NAMALWA (cell line): ENCODE results near the gene TTLL11.
"Not testable (repeated sequence)": the region's sequence is repeated elsewhere in the genome, so short reads cannot be mapped to it uniquely, and the experiment has no call there.

Experiments used
- DNase-seq: peaks from one replicate; pipeline ENCODE4 v3.0.0-alpha.2; 2015; ENCODE audit warnings: low spot score

The TTLL11 gene

DNA sequence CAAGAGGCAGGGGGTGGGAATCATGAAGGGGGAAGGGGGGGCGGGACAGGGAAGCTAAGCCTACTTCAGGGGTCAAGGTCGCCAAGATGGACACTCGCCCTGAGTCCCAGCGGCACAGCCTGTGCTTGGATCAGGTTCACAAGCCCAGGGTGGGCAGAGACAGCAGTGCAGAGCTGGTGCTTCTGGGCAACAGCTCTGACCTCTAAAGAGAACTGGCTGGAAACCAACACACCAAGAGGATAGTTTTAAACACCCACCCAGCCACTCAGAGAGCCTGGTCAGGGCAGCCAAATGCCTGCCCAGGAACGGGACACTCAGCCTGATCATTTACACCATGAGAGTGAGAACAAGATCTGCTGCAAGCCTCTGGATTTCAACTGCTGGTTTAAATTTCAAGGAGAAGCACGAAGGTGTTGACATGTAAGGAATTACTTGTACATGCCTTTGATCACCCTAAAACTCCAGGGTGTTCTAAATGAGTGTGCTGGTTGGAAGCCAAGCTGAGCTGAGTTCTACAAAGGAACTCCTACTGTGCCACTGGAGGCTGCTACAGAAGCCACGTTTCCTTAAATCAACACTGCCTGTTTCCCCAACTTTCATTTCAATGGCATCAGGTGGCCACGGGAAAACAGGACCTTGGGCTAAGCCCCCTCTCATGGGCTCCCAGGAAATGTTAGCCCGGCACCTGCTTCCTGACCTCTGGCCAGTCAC, 91.5 kb downstream of the TTLL11 start:
- no peak for DNase-seq

DNA sequence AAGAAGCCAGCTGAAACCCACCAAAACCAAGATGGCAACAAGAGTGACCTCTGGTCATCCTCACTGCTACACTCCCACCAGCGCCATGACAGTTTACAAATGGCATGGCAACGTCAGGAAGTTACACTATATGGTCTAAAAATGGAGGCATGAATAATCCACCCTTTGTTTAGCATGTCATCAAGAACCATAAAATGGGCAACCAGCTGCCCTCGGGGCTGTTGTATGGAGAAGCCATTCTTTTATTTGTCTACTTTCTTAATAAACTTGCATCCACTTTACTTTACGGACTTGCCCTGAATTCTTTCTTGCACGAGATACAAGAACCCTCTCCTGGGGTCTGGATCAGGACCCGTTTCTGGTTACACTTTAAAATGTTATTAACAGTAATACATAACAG, 92.6 kb downstream of the TTLL11 start:
- DNase-seq = not testable (repeated sequence)

DNA sequence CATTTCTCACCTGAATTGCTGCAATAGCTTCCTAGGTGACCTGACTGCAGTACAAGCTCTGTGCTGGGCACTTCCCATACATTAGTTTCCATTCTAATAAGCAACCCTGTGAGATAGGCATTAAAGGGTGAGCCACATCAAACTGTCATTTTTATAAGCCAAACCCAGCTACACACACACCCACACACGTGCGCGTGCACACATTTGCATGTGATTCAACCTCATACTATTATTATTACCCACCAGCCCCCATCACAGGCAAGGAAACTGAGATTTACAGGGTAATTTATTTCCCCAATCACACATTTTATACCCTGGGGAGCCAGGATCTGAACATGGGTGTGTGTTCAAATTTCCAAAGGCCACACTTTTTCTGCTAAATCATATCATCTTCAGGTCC, 93.6 kb downstream of the TTLL11 start:
- DNase-seq = no peak

DNA sequence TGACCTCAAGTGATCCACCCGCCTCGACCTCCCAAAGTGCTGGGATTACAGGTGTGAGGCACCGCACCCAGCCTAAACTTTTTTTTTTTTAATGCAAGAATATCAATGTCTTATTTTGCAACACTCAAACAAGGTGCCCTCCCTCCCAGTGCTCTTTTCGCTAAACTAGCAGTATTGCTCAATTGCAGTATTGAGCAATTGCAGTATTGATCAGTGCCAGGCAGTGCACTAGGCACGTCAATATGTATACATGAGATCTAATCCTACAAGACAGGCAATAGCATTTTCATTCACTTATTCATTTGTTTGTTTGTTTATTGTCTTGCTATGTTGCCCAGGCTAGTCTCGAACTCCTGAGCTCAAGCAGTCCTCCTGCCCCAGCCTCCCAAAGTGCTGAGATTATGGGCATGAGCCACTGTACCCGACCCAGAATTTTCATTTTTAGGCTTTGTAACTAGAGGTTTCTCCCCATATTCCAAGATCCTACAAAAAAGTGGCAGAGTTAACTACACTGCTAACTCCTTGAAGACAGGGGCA, 94.5 kb downstream of the TTLL11 start:
- no peak for DNase-seq

DNA sequence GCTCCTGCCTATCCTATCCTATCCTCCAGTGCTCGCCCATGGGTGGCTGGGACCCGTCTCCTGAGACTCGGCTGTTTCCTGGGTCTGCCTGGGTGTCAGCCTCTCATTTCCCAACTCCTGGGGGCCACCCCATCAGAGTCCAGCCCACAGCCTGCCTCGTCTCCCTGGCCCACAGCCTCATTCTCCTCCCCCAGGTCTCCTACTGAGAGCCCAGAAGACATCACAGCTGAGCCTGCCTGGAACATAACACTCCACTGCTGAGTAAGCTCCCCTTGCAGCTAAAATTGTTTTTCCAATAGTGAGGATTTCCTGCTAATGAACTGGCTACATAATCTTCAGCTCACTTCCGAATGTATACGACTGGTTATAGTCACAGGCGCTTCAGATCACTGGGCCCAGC, 95.3 kb downstream of the TTLL11 start:
- no peak for DNase-seq

DNA sequence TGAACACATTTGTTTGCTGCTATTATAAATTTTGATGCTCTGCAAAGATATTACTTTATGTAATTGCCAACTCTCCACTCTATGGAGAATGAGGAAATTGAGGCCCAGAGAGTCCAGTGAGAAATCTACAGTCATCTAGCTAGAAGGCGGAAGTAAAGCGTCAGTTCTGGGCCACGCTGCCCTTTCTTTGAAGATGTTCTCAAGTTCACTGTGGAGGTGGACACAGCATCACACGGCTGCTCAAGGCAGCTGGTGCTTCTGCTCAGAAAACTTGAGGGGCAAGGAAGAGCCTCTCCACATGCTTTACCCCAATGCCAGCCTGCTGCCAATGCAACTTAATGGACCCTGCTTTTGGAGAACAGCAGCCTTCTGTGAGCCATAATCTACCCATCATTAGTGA, 96.3 kb downstream of the TTLL11 start:
- DNase-seq = no peak

DNA sequence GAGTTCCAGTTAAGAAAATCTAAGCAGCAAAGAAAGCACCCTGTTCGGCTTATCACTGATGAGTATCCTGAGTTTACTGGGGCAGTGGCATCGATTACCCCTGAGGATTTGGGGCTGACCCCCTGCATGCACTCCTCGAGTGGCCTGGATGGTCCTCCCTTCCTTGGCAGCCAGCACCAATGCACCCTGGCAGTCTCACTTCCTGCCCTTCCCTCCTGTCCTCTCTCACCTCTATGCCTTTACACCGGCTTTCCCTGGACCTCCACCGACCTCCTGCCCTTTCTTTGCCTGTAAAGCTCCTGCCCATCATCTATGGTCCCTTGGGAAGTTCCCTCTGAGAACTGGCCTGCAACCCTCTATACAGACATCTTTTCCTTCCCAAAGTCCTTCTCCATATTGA, 97.1 kb downstream of the TTLL11 start:
- no peak for DNase-seq

DNA sequence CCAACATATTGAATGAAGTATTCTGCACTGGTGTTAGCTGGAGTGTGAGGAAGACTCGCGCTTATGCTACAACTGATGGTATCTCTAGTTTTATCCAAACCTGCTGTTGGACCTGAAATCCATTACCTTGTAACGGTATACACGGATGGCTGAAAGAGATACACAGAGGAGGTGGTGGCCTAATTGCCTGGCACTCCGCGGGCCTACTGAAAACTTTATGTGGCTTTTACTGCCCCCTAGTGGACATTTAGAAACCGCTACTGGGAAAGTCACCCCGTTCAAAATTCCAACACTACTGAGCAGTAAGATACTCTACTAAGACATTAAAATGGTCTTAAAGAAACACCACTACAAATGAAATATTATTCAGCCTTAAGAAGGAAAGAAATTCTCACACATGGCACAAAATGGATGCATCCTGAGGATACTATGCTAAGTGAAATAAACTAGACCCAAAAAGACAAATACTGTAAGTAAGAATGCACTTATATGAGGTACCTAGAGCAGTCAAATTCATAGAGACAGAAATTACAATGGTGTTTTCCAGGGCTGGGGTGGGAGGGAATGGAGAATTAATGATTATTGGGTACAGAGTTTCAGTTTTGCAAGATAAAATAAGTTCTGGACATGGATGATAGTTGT, 100.4 kb downstream of the TTLL11 start:
- peak; percentile 90 for DNase-seq

DNA sequence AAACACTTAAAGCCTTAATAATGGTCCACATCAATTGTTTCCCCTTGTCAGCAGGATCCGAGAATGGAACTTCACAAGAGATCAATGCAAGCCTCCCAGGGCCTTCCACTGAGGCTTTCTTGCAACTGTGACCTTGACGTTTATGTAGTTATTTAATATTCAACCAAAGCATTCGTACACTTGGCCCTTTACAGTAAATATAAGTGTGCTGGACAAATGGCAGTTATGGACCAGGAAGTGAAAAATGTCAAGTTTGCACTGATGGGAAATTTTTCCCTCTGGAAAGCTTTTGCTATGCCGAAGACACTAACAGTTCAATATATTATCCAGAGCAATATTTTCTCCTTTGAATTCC, 101.8 kb downstream of the TTLL11 start:
- DNase-seq = no peak

DNA sequence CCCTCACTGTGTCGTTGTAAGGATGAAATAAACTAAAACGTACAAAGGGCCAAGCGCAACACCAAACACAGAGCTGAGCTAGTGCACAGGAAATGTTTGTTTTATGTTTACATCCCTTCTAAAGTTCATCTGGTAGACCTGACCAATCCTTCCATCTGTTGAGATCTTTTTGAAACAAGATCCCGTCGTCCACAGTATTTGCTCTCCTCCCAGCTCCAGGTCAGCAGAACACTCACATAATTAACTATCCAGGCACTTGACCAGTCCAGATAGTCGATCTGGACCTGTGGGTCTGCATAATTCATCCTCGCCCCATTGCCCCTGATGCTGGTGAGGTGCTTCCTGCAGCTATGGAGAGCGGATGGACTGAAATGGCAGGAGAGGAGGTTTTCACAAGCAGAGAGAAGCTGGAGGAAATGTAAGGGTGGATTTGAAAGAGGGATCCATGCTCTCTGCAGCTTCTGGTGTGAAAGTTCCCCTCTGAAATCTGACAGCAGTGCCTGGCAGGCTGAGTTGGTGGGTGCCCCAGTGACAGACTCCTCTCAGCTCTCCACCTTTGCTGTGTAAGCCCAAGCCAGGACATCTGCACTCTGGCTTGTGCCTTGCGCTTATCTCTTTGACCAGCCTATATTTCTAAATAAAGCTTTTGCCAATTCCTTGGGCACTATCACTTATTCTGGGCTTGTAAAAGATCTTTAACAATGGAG, 102.4 kb downstream of the TTLL11 start:
- no peak for DNase-seq

DNA sequence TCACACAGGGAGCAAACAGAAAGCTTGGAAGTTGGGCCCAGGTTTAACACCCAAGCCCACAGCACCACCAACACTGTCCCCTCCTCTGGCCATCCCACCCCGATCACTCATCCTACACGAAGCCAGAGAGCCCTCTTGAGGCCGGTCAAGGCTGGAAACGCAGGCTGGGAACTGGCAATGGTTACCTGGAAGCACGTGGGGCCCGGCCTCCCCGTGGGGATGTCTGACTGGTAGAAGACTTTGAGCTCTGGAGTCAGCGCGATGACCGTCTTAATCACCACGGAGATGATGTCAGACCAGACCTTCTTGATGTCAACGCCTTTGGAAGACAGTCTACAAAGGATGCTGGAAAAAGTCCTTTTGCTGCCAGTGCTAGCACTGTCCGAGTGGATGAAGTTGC, 104.1 kb downstream of the TTLL11 start:
- no peak for DNase-seq

DNA sequence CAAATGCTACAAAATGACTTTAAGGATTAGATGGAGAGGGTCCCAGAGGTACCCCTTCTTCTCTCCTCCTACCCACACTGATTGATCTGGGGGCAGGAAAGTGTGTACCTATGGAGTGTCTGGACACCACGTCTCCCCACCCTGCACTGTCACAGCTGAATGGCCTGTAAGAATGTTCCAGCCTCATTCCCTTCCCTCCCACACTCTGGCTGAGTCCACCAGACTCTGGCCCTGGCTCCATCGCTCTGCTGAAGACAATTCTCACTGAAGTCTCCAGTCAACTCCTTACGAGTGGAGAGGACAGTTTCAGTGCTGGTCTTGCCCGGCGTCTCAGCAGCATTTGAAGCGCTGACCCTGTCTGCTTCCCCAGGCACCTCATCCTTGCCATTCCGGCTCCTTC, 105.8 kb downstream of the TTLL11 start:
- DNase-seq = no peak

DNA sequence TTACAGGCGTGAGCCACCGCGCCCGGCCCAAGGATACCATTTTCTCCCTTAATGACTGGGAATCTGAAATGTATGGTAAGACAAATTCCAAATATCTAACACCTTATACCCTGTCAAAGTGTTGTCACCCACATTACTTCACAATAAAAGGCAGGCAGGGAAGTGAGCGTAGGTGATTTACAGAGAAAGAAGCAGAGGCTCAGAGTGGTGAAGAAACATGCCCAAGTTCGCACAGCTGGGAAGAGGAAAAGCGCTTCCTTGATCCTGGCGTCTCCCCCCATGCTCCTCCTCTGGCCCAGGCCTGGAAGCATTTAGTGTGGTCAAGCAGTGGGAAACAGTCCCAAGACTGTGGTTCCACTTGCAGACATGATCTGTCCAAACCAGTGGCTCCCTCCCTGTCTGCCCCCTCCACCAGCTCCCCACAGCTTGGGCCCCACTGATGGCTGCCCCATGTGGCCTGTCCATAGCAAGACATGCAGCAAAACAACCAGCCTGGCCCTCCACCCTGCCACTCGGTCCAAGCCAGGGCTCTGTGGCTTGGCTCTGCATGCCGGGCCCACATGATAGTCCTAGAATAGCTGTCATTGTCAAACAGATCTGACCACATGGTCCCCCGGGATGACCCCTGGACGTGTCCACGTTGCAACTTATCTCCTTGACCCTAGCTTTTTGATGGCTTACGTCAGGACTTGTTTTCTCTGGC, 107.2 kb downstream of the TTLL11 start:
- DNase-seq = no peak

DNA sequence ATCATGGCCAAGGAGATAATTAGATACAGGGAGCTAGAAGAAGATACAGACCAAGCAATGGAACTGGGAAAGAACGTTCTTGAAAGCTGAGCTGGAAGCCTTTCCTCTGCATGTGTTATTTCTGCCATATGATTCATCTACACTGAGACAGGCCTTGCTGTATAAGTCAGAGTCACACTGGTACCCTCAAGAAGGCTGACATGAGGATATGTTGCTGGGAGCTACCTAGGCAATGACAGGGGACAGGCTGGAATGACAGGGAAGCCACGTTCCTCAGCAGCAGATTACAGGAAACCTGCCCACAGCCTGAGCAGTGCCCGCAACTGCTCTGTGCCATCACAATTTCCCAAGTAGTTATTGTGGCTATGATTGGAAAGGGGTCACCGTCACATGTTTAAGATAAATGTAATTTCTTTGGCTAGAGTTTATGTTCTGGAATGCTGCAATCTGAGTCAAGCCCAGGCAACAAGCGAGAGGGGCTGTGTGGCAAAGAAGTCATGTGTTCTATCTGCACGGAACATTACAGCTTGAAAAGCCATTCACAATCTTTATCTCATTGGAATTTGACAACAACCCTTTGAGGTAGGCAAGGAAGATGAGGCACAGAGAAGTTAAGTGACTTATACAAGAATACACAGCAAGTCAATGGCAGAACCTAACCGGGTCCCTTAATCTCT, 108.2 kb downstream of the TTLL11 start:
- DNase-seq = no peak

DNA sequence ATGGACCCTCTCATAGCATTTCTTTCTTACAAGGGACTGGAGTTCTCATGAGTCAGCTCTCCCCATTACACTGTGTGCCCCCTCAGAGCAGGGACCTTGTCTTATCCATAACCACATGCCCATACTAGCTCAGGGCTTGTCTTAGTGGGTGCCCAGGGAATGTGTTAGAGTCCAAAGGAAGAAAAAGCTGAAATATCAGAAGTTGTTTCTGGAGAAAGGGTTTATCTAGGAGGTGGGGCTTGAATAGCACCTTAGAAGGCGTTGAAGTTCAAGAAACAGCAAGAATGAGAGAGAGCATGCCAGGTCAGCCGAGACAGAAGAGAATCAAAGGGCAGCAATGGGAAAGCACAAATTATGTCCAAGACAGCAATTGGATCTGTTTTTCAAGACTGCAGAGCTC, 109.4 kb downstream of the TTLL11 start:
- DNase-seq = no peak

DNA sequence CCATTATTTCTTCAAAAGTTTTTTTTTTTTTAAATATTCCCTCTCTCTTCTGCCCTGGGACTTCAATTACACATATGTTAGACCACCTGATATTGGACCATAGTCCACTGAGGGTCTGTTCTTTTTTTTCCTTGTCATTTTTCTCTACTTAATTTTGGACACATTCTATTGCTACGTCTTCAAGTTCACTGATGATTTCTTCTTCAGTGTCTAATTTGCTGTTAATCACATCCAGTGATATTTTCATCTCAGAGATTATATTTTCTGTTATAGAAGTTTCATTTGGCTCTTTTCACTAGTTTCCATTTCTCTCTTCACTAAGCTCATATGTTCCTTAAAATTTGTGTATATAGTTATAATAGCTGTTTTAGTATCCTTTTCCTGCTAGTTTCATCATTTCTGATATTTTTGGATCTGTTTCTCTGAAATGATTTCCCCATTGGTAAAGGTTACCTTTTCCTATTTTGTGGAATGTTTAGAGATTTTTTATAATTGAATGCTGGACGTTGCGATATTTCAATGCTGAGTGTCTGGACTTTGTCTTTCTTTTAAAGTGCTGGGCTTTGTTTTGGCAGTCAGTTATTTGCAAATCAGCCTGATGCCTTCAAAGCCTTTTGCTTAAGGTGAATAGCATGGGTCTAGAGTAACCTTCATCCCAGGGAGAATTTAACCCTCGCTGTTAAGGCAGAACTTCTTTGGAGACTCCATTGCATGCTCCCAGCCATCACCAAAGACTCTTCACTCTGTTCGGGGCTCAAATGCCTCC, 111.8 kb downstream of the TTLL11 start:
- no peak for DNase-seq

DNA sequence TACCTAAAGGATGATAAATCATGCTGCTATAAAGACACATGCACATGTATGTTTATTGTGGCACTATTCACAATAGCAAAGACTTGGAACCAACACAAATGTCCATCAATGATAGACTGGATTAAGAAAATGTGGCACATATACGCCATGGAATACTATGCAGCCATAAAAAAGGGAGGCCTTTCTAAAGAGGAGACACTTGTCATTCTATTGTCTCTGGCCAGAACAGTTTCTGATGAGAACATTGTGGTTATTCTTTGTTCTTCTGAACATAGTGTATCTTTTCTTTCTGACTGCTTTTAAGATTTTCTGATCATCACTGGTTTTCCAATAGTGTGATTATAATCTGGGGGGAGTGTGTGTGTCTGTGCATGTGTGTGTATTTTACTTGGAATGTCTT, 112.4 kb downstream of the TTLL11 start:
- DNase-seq = not testable (repeated sequence)

DNA sequence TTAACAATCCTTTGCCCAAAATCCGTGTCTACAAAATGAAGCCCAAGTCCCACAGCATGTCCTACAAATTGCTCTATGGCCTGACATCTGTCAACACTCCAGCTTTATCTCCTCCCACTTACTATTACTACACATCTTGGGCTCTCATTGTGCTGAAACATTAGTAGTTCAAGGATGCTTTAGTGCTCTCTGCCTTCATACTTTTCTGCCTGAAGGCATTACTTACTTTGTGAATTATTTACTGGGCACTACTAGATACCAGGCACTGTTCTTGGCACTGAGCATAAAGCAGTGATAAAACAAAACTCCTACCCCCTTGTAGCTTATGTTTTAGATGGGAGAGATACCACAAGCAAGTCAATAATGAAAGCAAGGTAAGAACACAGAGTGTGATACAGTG, 113.4 kb downstream of the TTLL11 start:
- DNase-seq = no peak

DNA sequence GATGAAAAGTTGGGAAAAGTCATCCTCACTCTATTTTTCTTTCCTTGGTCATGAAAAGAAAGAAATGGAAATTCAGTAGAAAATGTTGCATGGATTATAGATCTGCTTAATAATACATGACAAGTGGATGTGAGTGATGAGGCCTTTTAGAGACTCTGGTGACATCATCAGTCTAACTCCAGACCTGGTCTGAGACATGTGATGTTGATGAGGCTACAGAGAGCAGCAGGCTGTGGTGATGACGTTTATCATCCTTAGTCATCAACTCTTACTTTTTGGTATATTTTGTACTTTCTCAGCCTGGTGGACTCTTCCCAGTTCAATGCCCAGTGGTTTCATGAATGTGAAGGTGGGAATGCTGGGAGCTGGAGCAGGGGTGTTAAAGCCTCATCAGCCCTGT, 116.4 kb downstream of the TTLL11 start:
- DNase-seq = no peak

DNA sequence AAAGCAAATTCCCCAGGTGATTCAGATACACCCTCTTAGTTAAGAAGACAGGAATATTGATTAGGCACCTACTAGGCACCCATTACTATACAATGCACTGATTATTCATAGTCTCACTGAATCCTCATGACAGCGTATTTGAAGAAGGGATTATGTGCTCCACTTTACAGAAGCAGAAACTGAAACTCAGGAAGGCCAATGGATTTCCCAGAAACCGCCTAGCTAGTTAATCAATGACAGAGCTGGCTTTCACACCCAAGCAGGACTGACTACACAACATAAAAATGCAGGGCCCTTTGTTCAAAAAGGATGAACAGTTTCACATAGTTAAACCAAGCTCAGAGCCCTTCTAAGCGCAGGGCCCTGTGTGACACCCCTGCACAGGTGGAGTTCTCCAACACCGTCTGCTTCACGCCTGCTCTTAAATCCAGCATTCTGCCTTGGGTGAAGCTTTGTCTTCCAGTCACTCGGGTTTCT, 117.3 kb downstream of the TTLL11 start:
- DNase-seq = no peak

DNA sequence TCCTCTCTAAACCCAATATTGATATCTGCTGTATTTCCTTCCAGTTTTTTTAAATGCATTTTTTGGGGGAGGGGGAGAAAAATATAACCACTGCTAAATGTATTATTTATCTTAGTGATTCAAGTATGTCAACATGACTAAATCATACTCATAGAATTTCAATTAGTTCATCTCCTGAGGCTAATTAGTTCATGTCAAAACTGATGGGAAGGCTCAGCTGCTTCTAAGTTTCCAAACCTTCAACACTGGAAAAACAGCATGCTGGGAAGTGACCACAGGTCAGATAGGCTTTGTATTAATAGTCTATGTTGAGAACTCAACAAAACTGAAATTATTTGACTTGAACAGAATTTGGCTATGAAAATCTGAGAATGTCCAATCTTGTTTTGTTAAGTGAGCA, 118.7 kb downstream of the TTLL11 start:
- no peak for DNase-seq
